Body of pancreas (tissue), 4 donors: ENCODE results near the gene CDH15. TPM values are rescaled to one million over a fixed set of nuclear protein-coding genes. Genes with fewer than 3 reads are reported as not detected.

Experiments
- ATAC-seq: fragments of 150-250 bp; one replicate; pipeline ENCODE4 v1.9.1; 2016
- DNase-seq, 4 donors: peaks; one replicate each; pipeline ENCODE4 v3.0.0-alpha.2; 2019
- H3K27ac ChIP-seq, 4 donors: fragments of 200-600 bp; sonication (generic); 1 replicate in 3 of 4; 2 replicates in 1 of 4; pipeline versions ENCODE4 v1.5.1 to v1.6.1; 2016 to 2019; ENCODE audit warnings: mild to moderate bottlenecking in 1 of 4, mixed read lengths in 1 of 4, moderate library complexity in 1 of 4
- H3K27me3 ChIP-seq, 2 donors: fragments of 200-600 bp; sonication (generic); one replicate each; pipeline ENCODE4 v1.6.0; 2016; ENCODE audit warnings: mild to moderate bottlenecking in 1 of 2
- H3K36me3 ChIP-seq, 2 donors: fragments of 200-600 bp; sonication (generic); replicated peaks in 1 of 2; 2 replicates each; pipeline ENCODE4 v1.5.1; 2016; ENCODE audit warnings: low read depth in 2 of 2; ENCODE audit not compliant: insufficient read depth in 1 of 2
- H3K4me1 ChIP-seq: fragments of 200-600 bp; sonication (generic); one replicate; pipeline ENCODE4 v1.6.0; 2016
- H3K4me3 ChIP-seq, 2 donors: fragments of 200-600 bp; sonication (generic); 1 replicate in 1 of 2; 2 replicates in 1 of 2; pipeline ENCODE4 v1.5.1; 2016 to 2019
- H3K9me3 ChIP-seq, 3 donors: fragments of 200-600 bp; sonication (generic); 1 replicate in 2 of 3; 2 replicates in 1 of 3; pipeline ENCODE4 v1.5.1; 2016
- POLR2A ChIP-seq, 3 donors: fragments of 450-650 bp; IDR thresholded peaks; one replicate each; pipeline ENCODE4 v1.6.1; 2016; ENCODE audit warnings: antibody characterized with exemption in 3 of 3, mild to moderate bottlenecking in 2 of 3
- WGBS, 2 donors: methylation state at CpG; one replicate each; pipeline ENCODE4 v1.1.5; 2017; 5-methylcytosine and 5-hydroxymethylcytosine counted together
- intact Hi-C: fragments of 100-400 bp; cut with DNase I; formaldehyde crosslinking; loops from one replicate; pipeline ENCODE4 v1.15.1; 2023
- total RNA-seq, 2 donors: library from RNA; depleted of rRNA; stranded (reverse); fragments of >200 nt; gene quantifications; one replicate each; pipeline ENCODE4 v1.1.0, GENCODE V29; 2016
- TF ChIP-seq, protein P1 (sequence below), 7 experiments: fragments of 450-650 bp in 4 of 7; fragments of 200-600 bp in 3 of 7; sonication (generic) in 3 of 7; IDR thresholded peaks; one replicate each; pipeline ENCODE4 v1.5.1; 2016 to 2019; ENCODE audit warnings: antibody characterized with exemption in 7 of 7

Gene CDH15
- total RNA-seq, 2 donors from 2014 or later, result 1.0 TPM; not detected in 1

DNA sequence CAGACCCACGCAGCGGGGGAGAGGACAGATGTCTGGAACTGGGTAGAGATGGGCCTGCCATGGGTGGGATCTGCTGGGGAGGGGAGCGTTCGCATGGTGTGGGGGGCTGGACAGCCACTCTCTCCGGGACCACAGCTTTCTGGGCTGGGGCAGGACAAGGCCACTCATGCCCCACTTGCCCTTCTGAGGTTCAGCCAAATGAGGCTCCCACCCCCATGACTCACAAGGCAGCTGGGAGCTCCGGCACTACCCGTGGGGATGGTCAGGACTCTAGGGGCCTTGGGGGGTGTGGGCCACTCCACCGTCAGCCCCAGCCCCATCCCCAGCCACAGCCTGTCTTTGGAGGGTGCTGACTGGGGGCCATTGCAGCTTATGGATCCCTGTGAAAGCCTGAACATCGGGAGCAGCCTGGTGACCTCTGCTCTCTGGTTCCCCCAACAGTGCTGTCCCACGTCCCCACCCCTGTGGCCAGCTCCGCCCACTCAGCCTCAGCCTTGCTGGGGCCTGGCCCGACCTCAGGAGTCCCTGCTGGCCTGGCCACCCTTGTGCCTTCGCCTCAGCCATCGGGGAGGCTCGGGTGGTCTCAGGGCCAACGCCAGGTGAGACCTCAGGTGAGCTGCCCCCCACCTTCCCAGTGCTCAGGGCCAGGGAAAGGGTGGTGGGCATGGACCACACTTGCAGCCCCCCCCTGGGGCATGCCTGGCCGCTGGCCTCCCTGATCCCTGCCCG lies 4.7 kb upstream of the CDH15 start:
- no peak overlapping the region for H3K27ac ChIP-seq
- no peaks in the 10 kb centered on the region for H3K9me3 ChIP-seq
- no peaks in the 10 kb centered on the region for H3K36me3 ChIP-seq
- WGBS, 2 donors, result 55 to 61% methylated on average over 8 to 18 of the region's 18 CpGs
- H3K4me3 ChIP-seq, result no peak overlapping the region
- peaks cover 21% of the 10 kb centered on the region for H3K4me1 ChIP-seq
- ATAC-seq (no peak), DNase-seq (no peak)
- TF ChIP-seq POLR2A (IDR thresholded peaks at IDR 0.05), result no peak
- TF ChIP-seq, protein P1, sequence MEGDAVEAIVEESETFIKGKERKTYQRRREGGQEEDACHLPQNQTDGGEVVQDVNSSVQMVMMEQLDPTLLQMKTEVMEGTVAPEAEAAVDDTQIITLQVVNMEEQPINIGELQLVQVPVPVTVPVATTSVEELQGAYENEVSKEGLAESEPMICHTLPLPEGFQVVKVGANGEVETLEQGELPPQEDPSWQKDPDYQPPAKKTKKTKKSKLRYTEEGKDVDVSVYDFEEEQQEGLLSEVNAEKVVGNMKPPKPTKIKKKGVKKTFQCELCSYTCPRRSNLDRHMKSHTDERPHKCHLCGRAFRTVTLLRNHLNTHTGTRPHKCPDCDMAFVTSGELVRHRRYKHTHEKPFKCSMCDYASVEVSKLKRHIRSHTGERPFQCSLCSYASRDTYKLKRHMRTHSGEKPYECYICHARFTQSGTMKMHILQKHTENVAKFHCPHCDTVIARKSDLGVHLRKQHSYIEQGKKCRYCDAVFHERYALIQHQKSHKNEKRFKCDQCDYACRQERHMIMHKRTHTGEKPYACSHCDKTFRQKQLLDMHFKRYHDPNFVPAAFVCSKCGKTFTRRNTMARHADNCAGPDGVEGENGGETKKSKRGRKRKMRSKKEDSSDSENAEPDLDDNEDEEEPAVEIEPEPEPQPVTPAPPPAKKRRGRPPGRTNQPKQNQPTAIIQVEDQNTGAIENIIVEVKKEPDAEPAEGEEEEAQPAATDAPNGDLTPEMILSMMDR (IDR thresholded peaks at IDR 0.05), result no peak
- peaks cover 0 to 16% of the 10 kb centered on the region in 2 donors for H3K27me3 ChIP-seq
- intact Hi-C loops, result no loop called here

DNA sequence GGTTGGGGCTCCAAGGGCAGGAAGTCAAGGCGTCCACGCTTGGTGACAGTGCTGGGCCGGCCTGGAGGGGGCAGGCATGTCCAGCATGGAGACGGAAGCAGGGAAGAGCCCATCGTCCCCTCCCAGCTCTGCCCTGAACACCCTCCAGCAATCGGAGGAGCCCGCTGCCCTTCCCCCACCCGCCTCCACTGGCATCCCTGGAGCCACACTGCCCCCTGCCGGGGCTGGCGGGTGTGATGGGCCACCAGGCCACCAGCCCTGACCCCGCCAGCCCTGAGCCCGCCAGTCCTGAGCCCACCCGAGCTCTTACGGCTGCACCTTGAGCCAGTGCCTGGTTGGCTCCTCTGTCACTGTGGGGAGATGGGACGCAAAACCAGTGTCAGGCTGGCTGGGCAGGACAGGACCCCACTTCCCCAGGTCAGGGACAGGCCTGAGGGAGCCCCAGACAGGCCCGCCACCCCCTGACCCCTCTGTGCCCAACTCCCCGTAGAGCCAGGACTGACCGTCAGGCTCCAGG lies 4.1 kb upstream of the CDH15 start:
- peak; percentile 83 to 90 (median 86) for DNase-seq
- no peak overlapping the region for H3K27ac ChIP-seq
- no peaks in the 10 kb centered on the region for H3K36me3 ChIP-seq
- no peak for TF ChIP-seq POLR2A (IDR thresholded peaks at IDR 0.05)
- TF ChIP-seq, protein P1 (IDR thresholded peaks at IDR 0.05), result peak; percentile 77 to 93 (median 86)
- ATAC-seq, result peak; percentile 34
- intact Hi-C loops, result no loop called here
- H3K9me3 ChIP-seq, result no peaks in the 10 kb centered on the region
- 0 to 7% methylated on average over 2 to 17 of the region's 18 CpGs for WGBS, 2 donors
- peaks cover 22% of the 10 kb centered on the region for H3K4me1 ChIP-seq
- no peak overlapping the region for H3K4me3 ChIP-seq
- H3K27me3 ChIP-seq, result peaks cover 0 to 16% of the 10 kb centered on the region in 2 donors

DNA sequence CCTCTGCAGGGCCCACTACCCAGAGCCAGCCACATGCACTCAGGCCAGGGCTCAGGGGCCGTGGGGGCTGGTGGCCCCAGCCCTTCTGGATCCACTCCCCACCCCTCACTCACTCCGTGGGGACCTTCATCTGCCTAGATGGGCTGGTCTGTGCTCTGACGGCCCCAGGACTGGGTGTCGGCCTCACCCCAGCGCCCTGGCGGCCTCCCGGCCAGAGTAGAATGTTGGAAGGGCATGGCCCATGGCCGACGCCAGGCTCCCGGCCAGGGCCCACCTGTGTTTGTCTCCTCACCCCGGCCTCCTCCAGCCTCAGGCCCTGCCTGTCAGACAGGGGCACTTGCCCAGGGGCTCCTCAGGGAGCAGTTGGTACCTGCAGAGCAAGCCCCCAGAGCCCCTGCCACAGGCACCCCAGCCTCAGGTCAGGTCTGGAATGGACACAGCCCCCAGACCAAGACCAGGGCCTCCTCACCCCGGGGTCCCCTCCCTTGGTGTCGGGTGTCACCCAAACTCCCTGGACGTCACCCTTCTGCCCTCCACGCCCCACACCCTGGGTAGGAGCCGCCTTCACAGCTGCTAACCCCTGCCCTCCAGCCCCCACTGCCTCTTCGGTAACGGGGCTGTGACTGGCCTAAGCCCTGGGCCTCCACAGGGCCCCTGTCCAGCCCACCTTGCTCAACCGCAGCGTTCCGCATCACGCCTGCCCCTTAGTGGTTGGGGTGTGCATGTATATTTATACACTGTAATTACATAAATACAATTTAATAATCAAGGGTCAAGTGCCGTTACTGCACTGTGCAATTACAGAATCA lies 3.0 kb upstream of the CDH15 start:
- Histone ChIP-seq H3K27ac (no peak overlapping the region), H3K4me1 (peaks cover 22% of the 10 kb centered on the region), H3K36me3 (no peaks in the 10 kb centered on the region), H3K4me3 (no peak overlapping the region), H3K9me3 (no peaks in the 10 kb centered on the region), H3K27me3 (peaks cover 0 to 16% of the 10 kb centered on the region in 2 donors)
- DNase-seq (no peak), ATAC-seq (no peak)
- intact Hi-C loops, result no loop called here
- 46 to 59% methylated on average over 11 to 23 of the region's 23 CpGs for WGBS, 2 donors
- TF ChIP-seq POLR2A (IDR thresholded peaks at IDR 0.05), result no peak
- TF ChIP-seq, protein P1 (IDR thresholded peaks at IDR 0.05), result no peak

DNA sequence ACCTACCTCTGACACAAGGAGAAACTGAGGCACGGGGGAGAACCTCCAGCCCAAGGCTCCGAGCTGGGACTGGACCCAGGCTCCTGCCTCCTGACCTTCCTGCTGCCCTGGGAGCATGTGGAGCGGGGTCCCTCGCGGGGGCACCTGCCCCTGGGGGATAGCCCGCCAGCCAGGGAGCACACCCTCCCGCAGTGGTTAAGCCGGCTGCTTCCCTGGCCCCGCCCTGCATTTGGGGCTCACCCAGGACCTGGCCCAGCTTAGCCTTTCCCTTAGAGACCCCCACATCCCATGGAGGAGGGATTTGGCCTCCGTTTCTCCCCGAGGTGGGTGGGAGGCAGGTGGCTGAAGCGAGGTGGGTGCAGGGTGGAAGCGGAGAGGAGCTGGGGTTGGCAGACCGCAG lies 1.8 kb upstream of the CDH15 start:
- no peak for ATAC-seq
- Histone ChIP-seq H3K4me3 (no peak overlapping the region), H3K36me3 (no peaks in the 10 kb centered on the region), H3K4me1 (peaks cover 22% of the 10 kb centered on the region), H3K27me3 (peaks cover 0 to 16% of the 10 kb centered on the region in 2 donors), H3K27ac (no peak overlapping the region), H3K9me3 (no peaks in the 10 kb centered on the region)
- DNase-seq, result no peak
- intact Hi-C loops, result no loop called here
- WGBS, 2 donors, result 74 to 81% methylated on average over 5 to 14 of the region's 14 CpGs
- TF ChIP-seq, protein P1 (IDR thresholded peaks at IDR 0.05), result no peak
